Raji (cell line): ENCODE measurements around the gene NCK1.

Experiments
- POLR2A ChIP-seq: IDR thresholded peaks from 2 replicates; pipeline ENCODE4 v1.6.1; 2011; ENCODE audit warnings: low read depth, low read length, control low read depth; ENCODE audit not compliant: insufficient read depth

NCK1 gene

GRCh38 chr3:136979204-136979603 lies 117.2 kb downstream of the NCK1 start:
- no peak for TF ChIP-seq POLR2A

- TF ChIP-seq POLR2A: no peak
These were observed 117.7 kb downstream of the NCK1 start for GRCh38 chr3:136979684-136980083.

GRCh38 chr3:136982033-136982432 lies 120.0 kb downstream of the NCK1 start:
- no peak for TF ChIP-seq POLR2A

- TF ChIP-seq POLR2A: no peak
These were observed 120.6 kb downstream of the NCK1 start for GRCh38 chr3:136982520-136983138.

- no peak for TF ChIP-seq POLR2A
These were observed 122.8 kb downstream of the NCK1 start for GRCh38 chr3:136984837-136985236.

GRCh38 chr3:136988651-136989050 lies 126.6 kb downstream of the NCK1 start:
- no peak for TF ChIP-seq POLR2A

- no peak for TF ChIP-seq POLR2A
These were observed 127.9 kb downstream of the NCK1 start for GRCh38 chr3:136989781-136990524.

GRCh38 chr3:136990826-136991225 lies 128.8 kb downstream of the NCK1 start:
- TF ChIP-seq POLR2A: no peak

GRCh38 chr3:136992115-136992514 lies 130.1 kb downstream of the NCK1 start:
- TF ChIP-seq POLR2A: no peak

- no peak for TF ChIP-seq POLR2A
These were observed 132.9 kb downstream of the NCK1 start for GRCh38 chr3:136994772-136995516.

GRCh38 chr3:136995652-136996051 lies 133.6 kb downstream of the NCK1 start:
- no peak for TF ChIP-seq POLR2A
